HL-60/S4 treated with retinoic acid at 250 ng/mL for 4 days and 3 days (cell line): ENCODE data around the gene CISTR.
"Not testable (repeated sequence)": the region's sequence is repeated elsewhere in the genome, so short reads cannot be mapped to it uniquely, and the experiment has no call there.

Source experiments
- in situ Hi-C: fragments of 300-500 bp; cut with MboI; formaldehyde crosslinking; loops from 2 replicates; pipeline ENCODE4 v1.7.0; 2022; ENCODE audit warnings: low sequenced_read_pairs

CISTR gene

DNA sequence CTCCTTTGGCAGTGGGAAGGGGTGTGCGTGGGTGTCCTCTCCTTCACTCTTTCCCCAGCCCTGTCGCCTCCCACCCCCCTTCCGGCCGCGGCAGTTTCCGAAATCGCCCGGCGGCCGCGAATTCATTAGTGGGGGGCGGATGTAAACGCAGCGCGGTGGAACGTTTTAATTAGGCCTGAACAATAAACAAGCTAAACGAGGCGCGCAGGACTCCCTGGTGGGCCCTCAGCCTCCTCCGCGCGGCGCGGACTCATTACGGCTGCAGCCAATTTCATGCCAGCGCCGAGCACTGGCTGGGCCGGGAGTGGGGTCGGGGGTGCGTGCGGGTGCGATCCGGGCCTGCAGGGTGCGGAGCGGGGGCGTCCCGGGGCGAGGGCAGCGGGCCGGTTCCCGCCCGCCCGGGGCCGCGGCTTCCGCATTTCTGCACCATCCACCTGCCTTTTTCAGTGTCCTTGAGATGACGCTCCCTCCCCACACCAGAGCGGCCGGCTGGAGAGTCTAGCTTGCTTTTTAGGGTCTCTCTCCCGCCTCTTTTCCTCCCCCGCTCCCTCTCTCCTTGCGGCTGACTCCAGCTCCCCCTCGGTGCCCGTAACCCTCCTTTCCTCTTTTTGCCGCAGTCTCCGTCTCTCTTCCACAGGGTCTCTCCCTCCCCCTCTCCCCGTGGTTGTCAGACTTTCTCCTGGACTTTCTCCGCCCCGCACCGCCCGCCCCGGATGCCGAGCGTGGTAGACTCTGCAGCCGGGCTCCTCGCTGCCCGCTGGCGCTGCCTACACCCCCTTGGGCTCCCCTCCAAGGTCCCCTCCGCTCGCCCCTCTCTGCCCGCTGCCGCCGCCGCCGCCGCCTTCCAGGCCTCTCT lies at the start of gene CISTR:
TSS of gene CISTR (minus strand) at position 644 of the 856 bp plus-strand sequence.
- in situ Hi-C loops = loop anchor here (25.0 kb wide), 1 partner anchor 461 kb away; no protein-coding TSS in a partner anchor

DNA sequence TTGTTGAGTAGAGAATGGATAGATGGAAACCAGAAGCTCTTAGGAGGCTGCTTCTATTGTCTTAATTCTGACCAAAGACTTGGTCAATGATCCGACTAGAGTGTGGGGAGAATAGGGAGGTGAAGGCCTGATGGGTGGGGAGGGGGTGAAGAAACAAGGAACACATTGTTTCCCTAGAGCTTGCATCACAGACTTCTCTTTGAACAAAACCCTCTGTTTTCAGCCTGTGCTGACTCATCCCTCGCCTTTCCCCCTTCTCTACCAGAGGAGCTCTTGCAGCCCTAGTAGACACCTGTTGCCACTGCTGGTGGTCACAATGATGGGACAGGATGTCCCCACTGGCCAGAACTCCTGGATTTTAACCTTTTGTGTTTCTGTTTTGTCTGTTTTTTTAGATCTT lies 46.8 kb upstream of the CISTR start:
- in situ Hi-C loops = loop anchor here (10.0 kb wide), 1 partner anchor 146 kb away; no protein-coding TSS in a partner anchor

DNA sequence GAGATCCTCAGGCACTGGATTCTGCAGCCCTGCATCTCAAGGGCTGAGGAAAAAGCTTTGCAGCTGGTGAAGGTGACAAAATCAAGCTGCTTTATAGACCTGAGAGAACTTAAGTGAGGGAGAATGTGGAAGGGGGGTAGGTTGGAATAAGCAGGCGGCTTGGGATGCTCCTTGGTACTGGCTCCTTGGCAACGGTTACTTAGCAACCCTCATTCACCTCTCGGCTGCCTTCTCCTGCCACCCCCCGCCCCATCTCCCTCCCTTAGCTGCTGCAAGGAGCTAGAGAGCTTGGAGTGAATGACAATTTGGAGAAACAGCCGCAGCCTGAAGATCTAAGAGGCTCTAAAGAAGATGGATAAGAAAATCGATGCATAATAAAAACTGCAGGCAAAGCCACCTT lies 44.1 kb upstream of the CISTR start:
- in situ Hi-C loops = loop anchor here (10.0 kb wide), 1 partner anchor 149 kb away; no protein-coding TSS in a partner anchor

DNA sequence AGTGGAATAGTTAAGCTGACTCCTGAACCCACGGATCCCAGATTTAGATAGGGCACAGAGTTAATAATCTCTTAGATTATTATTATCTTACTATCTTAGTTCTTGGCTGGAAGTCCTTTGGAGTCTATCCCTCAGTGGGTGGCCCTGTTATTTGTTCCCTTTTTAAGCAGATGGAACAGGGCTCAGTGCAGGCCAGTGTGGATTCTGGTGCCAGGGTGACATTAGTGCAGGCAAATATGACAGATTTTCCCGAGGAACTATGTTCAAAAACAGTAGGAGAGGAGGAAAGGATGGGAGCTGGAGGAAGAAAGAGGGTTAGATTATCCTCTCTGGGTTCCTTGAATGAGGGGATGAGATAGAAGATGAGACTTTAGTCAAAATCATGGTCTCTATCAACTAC lies 41.4 kb upstream of the CISTR start:
- in situ Hi-C loops = loop anchor here (10.0 kb wide), 1 partner anchor 152 kb away; no protein-coding TSS in a partner anchor

DNA sequence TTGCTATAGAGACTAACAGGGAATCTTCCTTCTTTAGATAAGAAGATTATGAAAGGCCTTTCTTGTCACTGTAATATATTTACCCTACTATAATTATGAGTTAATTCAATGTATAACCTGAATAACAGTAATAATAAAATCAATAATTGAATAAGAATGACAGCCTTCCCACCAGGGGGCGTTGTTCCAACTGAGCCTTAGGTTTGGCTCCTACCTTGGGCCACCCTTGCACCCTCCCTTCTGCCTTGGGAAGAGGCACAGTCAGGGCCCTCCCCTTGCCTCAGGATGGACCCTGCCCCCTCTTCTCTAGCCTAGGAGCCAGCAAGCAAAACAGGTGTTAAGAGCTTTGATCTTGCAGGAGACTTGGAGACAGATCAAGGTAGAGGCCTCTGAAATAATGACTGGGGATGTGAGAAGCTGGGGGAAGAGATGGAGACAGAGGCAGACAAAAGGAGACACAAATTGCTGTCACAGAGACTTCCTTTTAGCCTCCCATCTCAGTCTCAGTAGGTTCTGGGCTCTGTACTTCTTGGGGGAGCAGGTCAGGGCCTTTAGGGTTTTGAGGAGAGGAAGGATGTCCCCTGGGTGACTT lies 40.1 kb upstream of the CISTR start:
- in situ Hi-C loops = loop anchor here (10.0 kb wide), 1 partner anchor 153 kb away; no protein-coding TSS in a partner anchor

DNA sequence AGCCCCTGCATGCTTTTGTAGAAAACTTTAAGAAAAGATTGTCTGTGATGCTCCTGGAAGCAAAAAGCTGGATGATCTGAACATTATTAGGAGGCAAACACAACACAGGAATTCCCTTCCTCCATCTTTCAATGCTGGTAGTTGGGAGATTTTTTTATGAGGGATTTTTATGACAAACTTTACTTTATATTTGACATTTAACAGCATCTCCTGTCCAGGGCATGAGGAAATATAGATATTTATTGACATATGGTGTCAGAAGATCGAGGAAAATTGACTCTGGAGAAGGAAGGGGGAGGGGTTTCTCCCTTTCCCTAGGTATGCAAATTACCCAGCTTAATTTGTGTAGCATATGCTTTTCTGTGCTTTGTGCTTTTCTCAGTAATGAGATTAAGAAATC lies 37.8 kb upstream of the CISTR start:
- in situ Hi-C loops = no loop called here

DNA sequence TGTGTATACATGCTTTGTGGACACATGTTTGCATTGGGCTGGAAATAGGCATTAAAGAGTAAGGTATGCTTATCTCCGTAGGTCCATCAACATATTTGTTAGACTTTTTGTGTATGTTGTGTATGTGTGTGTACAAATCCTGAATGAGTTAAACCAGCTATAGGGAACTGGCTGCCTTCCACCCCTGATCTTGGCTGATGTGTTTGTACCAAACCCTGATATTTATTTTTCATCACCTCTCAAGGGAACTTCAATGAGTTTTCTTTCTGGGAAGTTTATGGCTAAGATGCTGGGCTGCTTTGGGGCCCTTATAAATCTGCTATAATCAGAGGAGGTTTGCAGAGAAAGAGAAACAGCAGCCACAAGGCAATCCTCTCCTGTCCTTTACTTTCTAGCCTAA lies 37.1 kb upstream of the CISTR start:
- in situ Hi-C loops = no loop called here

DNA sequence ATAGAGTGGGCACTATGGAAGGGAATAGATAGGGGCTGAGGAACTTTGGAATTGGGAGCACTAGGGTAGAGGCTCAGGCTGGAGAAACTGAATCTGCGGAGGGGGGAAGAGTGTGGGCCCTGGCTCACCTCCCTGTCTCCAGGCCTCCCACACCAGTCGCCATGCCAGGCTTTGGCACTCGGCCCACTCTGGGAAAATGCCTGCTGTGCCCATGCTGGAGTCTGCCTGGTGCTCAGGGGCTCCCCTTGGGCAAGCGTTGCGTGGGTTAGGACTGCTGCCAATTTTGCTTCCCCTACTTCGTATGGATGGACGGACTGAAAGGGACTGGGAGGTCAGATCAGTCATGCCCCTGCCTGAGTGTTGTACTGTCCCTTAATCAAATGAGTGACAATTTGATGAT lies 34.6 kb upstream of the CISTR start:
- in situ Hi-C loops = no loop called here

DNA sequence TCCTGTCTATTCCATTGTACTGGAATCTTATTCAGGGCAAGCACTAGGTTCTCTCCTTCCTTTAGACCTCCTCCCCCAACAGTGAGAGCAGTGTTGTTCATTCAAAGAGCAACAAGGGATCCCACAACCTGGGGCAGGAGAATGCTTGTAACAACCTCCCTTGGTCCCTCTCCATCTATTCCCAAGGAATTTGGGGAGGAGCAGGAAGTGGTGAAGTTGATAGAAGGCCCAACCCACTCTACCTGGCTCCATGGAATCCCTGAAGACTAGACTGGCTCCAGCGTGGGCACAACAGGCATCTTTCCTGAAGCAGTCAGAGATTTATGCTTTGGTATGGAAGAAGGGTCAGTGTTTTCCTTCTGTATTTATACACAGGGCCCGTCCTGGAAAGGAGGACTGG lies 33.4 kb upstream of the CISTR start:
- in situ Hi-C loops = no loop called here

DNA sequence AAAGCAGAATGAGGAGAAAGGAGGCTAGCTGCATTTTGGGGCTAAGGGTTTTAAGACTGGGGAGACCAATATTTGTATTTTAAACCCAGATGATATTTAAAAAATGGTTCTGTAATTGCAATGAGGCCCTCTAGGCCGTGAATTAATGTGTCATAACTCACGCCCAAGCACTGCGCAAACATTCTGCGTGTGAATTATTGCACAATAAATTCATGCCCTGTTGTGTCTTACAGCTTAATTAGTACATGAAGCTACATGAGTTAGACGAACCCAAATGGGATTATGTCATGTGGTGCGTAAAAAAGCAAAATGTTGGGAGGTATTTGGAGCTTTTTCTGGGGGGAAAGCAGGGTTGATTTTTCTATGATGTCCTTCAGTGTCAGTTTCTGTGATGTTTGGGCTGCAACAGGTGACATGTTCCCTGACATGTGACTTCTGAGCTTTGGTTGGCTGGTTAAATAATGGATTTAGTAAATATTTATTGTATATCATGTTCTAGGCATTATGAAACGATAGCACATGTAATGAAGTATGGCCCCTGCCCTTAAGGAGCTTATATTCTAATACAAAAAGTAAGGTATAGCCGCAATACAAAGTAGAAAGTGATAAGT lies 30.4 kb upstream of the CISTR start:
- in situ Hi-C loops = no loop called here

DNA sequence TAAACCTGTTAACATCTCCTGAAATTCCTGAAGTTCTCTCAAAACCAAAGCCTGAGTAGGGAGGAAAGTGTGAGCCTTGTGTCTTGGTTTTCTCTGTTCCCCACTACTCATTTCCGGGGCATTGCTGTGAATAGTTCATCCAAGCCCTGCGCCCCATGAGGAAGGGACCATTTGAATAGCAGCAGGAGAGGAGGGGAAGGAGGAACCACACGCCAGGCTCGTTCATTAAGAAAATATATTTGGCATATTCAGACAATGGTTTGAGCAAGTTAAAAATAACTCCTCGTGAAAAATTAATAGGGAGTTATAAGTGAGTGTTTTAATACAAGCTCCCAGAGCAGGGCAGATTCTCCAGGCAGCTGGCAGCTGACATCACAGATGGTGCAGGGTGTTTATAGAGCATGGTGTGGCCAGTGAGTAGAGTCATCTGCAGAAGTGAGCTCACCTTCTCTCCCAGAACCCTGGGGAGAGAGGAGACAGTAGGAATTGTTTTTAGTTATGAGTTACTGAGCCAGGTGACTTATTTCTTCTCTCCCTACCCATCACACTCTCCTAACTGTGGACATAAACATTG lies 29.5 kb upstream of the CISTR start:
- in situ Hi-C loops = no loop called here

DNA sequence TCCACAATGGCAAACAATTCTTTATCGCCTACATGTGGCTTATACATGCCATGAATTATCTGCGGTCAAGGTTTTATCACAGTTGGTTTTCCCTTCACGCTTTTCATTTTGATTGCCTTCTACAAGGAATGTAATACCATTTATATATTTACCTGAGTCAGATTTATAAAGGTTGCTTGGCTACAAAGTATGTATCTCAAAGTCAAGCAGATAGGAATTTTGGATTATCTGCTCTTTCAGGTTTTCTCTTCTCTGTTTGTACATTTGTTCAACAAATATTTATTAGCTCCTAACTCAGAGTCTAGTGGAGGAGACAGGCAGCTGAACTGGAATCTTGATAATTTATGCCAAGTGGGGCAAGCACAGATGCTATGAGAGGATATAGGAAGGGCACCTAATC lies 28.5 kb upstream of the CISTR start:
- in situ Hi-C loops = no loop called here

DNA sequence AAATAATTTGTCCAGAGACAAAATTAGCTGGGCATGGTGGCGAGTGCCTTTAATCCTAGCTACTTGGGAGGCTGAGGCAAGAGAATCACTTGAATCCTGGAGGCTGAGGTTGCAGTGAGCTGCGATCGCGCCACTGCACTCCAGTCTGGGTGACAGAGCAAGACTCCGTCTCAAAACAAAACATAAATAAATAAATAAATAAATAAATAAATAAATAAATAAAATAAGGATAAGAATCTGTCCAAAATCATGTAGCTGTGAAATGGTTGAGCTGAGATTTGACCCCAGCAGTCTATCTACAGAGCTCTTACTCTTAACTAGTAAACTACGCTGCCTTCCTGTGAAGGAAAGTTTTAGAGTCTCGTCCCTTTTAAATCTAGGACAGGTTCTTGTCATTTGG lies 27.9 kb upstream of the CISTR start:
- in situ Hi-C loops = not testable (repeated sequence)

DNA sequence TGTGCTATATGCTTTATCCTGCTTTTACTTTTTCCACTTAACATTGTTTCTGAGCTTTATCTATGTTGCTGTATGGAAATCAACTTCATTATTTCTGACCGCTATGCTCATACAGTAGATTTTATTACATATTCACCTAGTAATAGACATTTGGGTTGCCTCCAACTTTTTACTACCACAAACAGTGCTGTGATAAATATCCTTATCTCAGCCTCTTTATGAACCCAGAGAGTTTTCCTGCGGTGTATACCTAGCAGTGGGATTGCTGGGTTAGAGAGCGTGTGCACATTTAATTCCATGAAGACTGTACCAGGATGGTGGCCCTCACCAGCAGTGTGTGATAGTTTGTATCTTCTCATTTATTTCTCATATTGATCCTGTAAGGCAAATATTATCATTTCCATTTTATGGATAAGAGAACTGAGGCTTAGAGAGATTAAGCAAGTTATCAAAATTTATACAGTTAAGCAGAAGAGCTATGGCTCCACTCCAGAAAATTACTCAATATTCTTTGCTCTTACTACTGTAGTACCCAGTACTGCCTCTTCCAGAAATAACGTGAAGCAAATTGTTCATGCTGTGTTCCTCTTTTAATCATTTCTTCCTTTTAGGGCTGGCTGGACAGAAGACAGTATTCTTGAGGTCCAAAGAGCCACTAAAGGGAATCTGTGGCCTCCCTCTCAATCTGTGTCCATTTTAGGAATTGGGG lies 26.3 kb upstream of the CISTR start:
- in situ Hi-C loops = no loop called here

DNA sequence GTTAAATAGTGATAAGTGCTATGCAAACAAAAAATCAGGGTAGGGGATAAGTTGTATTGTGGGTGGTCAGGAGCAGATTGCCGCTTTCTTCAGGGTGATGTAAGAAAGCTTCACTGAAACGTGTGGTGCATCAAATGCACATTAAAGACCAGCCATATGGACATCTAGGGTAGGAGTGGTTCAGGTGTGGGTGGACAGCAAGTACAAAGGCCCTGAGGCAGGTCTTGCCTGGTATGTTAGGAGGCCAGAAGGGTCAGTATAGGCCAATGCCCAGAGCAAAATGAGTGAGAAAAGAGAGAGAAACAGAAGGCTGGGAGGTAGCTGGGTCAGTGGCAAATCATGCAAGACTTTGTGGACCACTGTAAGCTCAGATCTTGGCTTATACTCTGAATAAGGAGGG lies 25.6 kb upstream of the CISTR start:
- in situ Hi-C loops = no loop called here

DNA sequence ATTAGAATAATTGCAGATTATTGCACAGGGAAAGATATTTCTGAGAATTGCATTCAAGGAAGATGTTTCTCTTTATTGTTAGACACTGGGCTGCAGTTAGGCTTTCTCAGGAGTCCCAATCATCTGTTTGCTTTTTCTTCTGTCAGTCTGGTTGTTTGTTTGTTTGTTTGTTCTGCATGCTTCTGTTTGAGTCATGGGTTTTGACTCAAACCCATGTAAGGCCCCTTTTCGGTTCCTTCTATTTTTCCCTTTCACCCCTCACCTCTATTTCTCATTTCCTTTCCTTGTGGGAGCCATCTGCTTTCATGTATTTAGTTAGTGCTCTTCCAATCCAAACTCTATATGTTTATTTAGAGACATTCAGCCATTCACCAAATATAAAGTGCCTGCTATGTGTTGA lies 25.1 kb upstream of the CISTR start:
- in situ Hi-C loops = no loop called here

DNA sequence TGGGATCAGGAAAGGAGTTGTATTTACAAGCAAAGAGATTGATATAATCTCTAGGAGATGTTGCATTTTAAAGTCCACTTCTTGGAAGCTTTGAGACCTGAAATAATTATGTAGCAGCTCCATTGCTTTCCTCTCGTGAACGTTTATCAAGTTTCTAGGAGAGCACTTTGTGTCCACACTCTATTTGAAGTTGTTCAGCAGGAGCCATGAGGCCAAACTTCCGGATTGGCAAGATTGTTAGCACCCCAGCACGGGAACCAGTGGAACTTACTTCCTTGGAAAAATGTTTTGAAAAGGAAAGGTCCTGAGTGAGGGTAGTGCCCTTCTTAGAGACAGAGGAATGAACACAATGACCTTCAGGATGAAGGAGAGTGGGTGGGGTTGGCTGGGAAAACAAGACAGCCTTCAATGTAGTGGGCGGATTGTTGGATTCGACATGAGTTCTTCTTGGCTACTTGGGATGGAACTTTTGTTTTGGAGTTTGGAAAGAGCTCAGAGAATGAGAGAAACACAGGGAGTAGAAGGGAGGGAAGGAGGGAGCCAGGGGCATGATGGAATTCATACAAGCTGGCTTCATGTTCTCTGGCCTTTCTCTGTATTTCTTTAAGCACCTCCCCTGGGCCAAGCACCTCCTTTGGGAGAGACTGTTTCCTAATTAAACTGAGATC lies 23.8 kb upstream of the CISTR start:
- in situ Hi-C loops = no loop called here

DNA sequence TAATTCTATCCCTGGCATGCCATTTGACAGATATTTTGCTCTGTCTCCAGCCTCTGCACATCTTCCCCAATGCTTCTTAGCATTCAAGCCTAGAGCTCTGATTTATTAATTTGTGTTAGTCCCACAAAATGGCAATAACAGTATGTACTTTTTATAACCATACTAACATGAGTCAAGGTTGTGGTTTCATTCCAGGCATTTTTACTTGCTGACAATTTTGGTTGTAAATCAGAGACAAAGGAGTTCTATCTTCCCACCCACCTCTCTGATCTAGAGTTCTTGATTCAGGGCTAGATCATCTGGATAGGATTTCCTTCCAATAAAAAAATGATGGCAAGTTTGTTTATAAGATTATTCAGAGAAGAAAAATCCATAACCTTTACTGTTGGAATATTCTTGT lies 18.5 kb upstream of the CISTR start:
- in situ Hi-C loops = loop anchor here (25.0 kb wide), 1 partner anchor 442 kb away; no protein-coding TSS in a partner anchor

DNA sequence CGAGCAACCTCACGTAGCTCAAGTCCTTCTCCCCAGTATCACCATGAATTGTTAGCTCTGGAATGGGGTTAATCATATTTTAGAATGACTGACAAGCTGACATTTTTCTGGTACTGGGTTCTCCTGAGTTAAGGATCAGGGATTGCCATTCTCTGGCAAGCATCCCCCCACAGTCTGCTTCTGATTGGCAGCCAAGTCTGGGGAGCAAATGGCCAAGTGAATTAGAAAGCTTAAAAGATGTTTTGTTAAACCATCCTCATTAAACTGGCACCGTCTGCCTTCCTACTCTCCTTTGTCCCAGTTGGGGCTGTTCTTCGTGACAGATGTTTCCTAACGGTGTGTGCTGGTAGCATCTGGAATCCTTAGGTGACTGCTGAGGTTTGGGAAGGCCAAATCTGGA lies 17.2 kb upstream of the CISTR start:
- in situ Hi-C loops = loop anchor here (25.0 kb wide), 1 partner anchor 443 kb away; no protein-coding TSS in a partner anchor

DNA sequence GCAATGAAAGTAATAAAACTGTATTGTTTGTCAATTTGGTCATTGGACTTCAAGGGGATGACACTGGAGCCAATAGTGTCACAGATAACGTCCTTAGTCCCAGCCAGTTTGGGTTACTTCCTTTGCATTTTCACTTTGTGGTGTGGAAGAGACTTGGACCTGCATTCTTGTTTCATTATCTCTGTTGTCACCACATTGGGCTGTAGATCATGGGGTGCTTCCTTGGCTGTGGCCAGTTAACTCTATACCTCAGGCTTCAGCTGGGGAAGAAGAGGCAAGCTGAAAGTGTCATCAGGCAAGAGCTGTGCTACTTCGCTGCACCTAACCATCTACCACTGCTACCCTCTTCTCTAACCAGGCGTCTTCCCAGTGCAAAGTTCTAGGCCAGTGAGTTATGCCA lies 15.1 kb upstream of the CISTR start:
- in situ Hi-C loops = loop anchor here (25.0 kb wide), 1 partner anchor 445 kb away; no protein-coding TSS in a partner anchor
